Mucosa of stomach (tissue), 1 donor: ENCODE results near the gene ASH1L.
"Not testable (repeated sequence)": the region's sequence is repeated elsewhere in the genome, so short reads cannot be mapped to it uniquely, and the experiment has no call there.

Source experiments
- H3K27me3 ChIP-seq: one replicate; pipeline ENCODE4 v1.7.0; 2013; ENCODE audit warnings: mild to moderate bottlenecking, low read length; ENCODE audit not compliant: control insufficient read depth, insufficient read depth
- H3K36me3 ChIP-seq: one replicate; pipeline ENCODE4 v1.7.0; 2013; ENCODE audit warnings: low read length; ENCODE audit not compliant: control insufficient read depth, insufficient read depth
- H3K4me1 ChIP-seq: one replicate; pipeline ENCODE4 v1.7.0; 2013; ENCODE audit warnings: mild to moderate bottlenecking, low read length; ENCODE audit not compliant: control insufficient read depth, insufficient read depth
- H3K4me3 ChIP-seq: one replicate; pipeline ENCODE4 v1.7.0; 2013; ENCODE audit warnings: low read length
- H3K9ac ChIP-seq: one replicate; pipeline ENCODE4 v1.7.0; 2013; ENCODE audit warnings: mild to moderate bottlenecking, low read length, moderate library complexity
- H3K9me3 ChIP-seq: one replicate; pipeline ENCODE4 v1.7.0; 2013; ENCODE audit warnings: mild to moderate bottlenecking, low read length, moderate library complexity; ENCODE audit not compliant: control insufficient read depth
- donor health status: Pancreatic carcinoma.

Gene ASH1L

DNA sequence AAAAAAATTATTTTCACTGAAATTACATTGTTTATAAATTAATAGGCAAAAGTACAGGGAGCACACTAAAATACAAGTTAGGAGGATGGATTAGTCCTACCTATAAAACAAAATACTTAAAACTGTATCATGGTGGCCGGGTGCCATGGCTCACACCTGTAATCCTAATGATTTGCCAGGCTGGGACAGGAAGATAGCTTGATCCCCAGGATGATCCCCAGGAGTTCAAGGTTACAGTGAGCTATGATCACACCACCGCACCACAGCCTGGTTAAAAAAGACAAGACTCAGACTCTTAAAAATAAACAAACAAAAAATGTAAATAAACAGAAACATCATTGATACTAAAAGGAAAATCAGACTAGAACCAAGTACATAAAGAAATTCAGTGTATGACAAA is 53.5 kb downstream of the ASH1L start:
- H3K4me1 ChIP-seq, result peaks cover 8% of the 10 kb centered on the region
- H3K36me3 ChIP-seq, result no peaks in the 10 kb centered on the region
- H3K27me3 ChIP-seq, result no peaks in the 10 kb centered on the region
- H3K9ac ChIP-seq, result no peak overlapping the region
- no peak overlapping the region for H3K4me3 ChIP-seq
- no peaks in the 10 kb centered on the region for H3K9me3 ChIP-seq

DNA sequence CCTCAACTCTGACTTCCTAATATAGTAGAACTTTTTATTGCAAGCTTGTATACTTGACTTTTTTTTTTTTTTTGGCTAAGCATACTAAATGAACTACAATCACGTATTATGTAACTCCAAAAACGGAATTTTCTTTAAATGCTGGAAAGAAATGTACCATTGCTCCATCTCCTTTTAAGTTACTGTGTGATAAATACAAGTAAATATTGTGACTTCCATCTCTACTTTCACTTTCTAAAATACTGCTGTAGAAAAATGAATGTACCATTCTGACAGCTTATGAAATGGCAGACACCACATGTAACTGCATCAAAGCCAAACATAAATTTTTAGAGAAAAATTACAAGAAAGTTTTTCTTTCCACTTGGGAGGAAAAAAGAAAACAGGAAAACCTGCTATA is 54.7 kb downstream of the ASH1L start:
- H3K9me3 ChIP-seq, result no peaks in the 10 kb centered on the region
- no peak overlapping the region for H3K9ac ChIP-seq
- no peaks in the 10 kb centered on the region for H3K36me3 ChIP-seq
- no peak overlapping the region for H3K4me3 ChIP-seq
- peaks cover 14% of the 10 kb centered on the region for H3K4me1 ChIP-seq
- no peaks in the 10 kb centered on the region for H3K27me3 ChIP-seq

- H3K27me3 ChIP-seq, H3K36me3 ChIP-seq, H3K9ac ChIP-seq, H3K4me3 ChIP-seq, H3K9me3 ChIP-seq: not testable (repeated sequence)
- H3K4me1 ChIP-seq, result peaks cover 14% of the 10 kb centered on the region
These were observed 56.6 kb downstream of the ASH1L start for GRCh38 chr1:155505963-155506362.

DNA sequence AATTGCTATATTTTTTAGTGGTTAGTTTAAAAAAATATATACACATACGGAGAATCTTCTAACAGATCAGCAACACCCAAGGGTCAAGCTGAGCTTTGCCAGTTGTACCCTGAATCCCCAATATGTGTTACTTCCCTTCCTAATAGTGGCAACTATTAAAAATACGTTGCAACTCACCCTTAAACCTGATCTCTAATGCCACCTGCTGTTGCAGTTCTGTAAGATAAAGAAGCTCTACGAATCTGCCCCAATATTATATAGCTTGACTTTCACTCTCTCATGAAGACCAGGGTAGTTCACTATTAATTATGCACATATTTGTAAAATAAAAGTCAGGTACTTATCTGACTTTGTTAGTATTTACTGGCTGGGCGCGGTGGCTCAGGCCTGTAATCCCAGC is 58.4 kb downstream of the ASH1L start:
- Histone ChIP-seq H3K36me3 (no peaks in the 10 kb centered on the region), H3K27me3 (no peaks in the 10 kb centered on the region), H3K4me3 (no peak overlapping the region), H3K9ac (no peak overlapping the region), H3K9me3 (no peaks in the 10 kb centered on the region), H3K4me1 (peaks cover 22% of the 10 kb centered on the region)

- Histone ChIP-seq H3K4me3 (no peak overlapping the region), H3K9ac (no peak overlapping the region)
These were observed 62.5 kb downstream of the ASH1L start for GRCh38 chr1:155499953-155500639.

GRCh38 chr1:155499263-155499662 is 63.3 kb downstream of the ASH1L start:
- no peak overlapping the region for H3K9ac ChIP-seq
- H3K27me3 ChIP-seq, result no peaks in the 10 kb centered on the region
- H3K9me3 ChIP-seq, result no peaks in the 10 kb centered on the region
- peaks cover 15% of the 10 kb centered on the region for H3K4me1 ChIP-seq
- H3K36me3 ChIP-seq, result no peaks in the 10 kb centered on the region
- H3K4me3 ChIP-seq, result no peak overlapping the region

More at GRCh38 chr1:155499953-155500639, 62.5 kb downstream of the ASH1L start:
- H3K36me3 ChIP-seq, result no peaks in the 10 kb centered on the region
- no peaks in the 10 kb centered on the region for H3K9me3 ChIP-seq
- H3K27me3 ChIP-seq, result no peaks in the 10 kb centered on the region
- H3K4me1 ChIP-seq, result peaks cover 15% of the 10 kb centered on the region

DNA sequence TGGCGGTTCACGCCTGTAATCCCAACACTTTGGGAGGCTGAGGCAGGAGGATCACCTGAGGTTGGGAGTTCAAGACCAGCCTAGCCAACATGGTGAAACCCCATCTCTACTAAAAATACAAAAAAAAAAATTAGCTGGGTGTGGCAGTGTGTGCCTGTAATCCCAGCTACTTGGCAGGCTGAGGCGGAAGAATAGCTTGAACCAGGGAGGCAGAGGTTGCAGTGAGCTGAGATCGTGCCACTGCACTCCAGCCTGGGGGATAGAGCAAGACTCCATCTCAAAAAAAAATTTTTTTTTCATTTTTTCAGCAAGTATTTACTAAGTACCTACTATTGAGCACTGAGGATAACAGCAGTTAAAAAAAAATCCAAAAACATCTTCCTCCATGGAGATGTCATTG is 69.0 kb downstream of the ASH1L start:
- not testable (repeated sequence) for H3K4me1 ChIP-seq, H3K4me3 ChIP-seq, H3K9ac ChIP-seq, H3K36me3 ChIP-seq, H3K27me3 ChIP-seq, H3K9me3 ChIP-seq

DNA sequence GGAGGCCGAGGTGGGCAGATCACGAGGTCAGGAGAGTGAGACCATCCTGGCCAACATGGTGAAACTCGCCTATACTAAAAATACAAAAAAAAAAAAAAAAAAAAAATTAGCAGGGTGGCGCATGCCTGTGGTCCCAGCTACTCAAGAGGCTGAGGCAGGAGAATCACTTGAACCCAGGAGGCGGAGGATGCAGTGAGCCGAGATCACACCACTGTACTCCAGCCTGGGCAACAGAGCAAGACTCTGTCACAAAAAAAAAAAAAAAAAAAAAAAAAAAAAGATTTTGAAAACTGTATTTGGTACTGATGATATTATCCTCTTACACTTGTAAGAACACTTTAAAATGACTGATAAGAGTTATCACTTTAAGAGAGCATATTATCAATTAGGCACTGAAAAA is 74.2 kb downstream of the ASH1L start:
- not testable (repeated sequence) for H3K4me3 ChIP-seq, H3K9ac ChIP-seq, H3K9me3 ChIP-seq, H3K36me3 ChIP-seq, H3K27me3 ChIP-seq, H3K4me1 ChIP-seq

DNA sequence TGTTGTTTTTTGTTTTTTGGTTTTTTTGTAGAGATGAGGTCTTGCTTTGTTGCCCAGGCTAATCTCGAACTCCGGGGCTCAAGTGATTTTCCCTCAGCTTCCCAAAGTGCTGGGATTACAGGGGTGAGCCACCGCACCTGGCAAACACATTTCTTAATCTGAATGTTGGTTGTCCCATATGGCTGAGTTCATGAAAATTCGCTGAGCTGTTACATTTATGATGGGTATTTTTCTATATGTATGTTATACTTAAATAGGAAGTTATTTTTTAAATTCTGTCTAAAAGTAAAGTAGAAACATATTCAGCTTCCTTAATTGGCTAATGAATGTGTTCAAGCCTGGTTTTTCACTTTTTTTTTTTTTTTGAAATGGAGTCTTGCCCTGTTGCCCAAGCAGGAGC is 75.1 kb downstream of the ASH1L start:
- no peaks in the 10 kb centered on the region for H3K9me3 ChIP-seq
- no peaks in the 10 kb centered on the region for H3K36me3 ChIP-seq
- no peaks in the 10 kb centered on the region for H3K27me3 ChIP-seq
- H3K4me3 ChIP-seq, result no peak overlapping the region
- H3K9ac ChIP-seq, result no peak overlapping the region
- H3K4me1 ChIP-seq, result no peaks in the 10 kb centered on the region

DNA sequence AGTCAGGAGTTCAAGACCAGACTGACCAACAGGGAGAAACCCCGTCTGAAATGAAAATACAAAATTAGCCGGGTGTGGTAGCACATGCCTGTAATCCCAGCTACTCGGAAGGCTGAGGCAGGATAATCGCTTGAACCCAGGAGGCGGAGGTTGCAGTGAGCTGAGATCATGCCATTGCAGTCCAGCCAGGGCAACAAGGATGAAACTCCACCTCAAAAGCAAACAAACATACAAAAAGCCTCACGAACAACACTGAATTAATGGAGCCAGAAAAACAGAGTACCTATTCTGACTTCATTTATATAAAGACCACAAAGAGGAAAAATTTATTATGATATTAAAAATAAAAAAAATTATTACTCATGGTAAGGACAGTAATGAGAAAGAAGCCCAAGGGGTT is 75.7 kb downstream of the ASH1L start:
- not testable (repeated sequence) for H3K4me3 ChIP-seq, H3K36me3 ChIP-seq, H3K9me3 ChIP-seq, H3K27me3 ChIP-seq, H3K4me1 ChIP-seq, H3K9ac ChIP-seq

DNA sequence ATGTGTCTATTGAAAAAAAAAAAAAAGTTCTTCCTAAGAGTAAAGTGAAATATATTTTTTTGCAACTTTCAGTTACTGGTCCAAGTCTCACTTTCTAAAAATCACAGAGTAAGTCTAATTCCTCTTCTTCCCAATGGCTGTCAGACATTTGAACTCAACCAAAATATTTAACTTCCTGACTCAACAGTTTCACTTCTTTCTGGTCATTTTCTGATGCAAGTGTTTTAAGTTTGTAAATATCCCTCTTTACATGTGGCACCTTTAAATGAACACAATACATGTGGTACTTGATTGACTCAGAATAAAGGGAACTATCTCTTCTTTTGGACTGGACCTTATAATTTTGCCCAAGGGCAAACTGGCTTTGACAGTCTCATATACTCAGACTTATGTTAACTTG is 76.7 kb downstream of the ASH1L start:
- no peak overlapping the region for H3K9ac ChIP-seq
- H3K9me3 ChIP-seq, result no peaks in the 10 kb centered on the region
- no peaks in the 10 kb centered on the region for H3K36me3 ChIP-seq
- H3K4me3 ChIP-seq, result no peak overlapping the region
- no peaks in the 10 kb centered on the region for H3K4me1 ChIP-seq
- H3K27me3 ChIP-seq, result no peaks in the 10 kb centered on the region

- Histone ChIP-seq H3K27me3 (no peaks in the 10 kb centered on the region), H3K4me3 (no peak overlapping the region), H3K9ac (no peak overlapping the region), H3K4me1 (no peaks in the 10 kb centered on the region), H3K36me3 (no peaks in the 10 kb centered on the region), H3K9me3 (no peaks in the 10 kb centered on the region)
These were observed 77.4 kb downstream of the ASH1L start for GRCh38 chr1:155485222-155485621.

DNA sequence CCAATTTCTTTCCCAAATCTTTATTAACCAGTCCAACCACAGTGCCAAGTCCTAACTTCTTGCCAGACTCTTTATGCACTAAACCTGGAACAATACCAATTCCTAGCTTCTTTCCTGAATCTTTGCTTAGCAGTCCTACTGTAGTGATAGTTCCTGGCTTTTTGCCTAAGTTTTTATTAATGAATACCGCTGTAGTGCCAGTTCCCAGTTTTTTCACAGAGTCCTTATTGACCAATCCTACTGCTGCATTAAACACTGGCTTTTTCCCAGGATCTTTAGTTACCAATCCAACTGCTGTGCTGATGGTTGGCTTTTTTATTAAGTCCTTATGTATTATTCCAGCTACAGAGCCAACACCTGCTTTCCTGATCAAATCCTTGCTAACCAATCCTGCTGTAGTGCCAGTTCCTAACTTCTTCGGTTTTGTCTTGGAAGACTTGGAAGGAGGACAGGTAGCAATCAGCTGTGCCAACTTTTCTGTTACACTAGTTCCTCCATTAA is 80.8 kb downstream of the ASH1L start:
- no peaks in the 10 kb centered on the region for H3K4me1 ChIP-seq
- no peaks in the 10 kb centered on the region for H3K27me3 ChIP-seq
- H3K4me3 ChIP-seq, result no peak overlapping the region
- no peaks in the 10 kb centered on the region for H3K9me3 ChIP-seq
- H3K36me3 ChIP-seq, result peaks cover 5% of the 10 kb centered on the region
- H3K9ac ChIP-seq, result no peak overlapping the region
